Caco-2 (cell line): Measurements from ENCODE around the gene NUMBL. TPM values are rescaled to one million over a fixed set of nuclear protein-coding genes. Genes with fewer than 3 reads are reported as not detected.
"Not testable (repeated sequence)": the region's sequence is repeated elsewhere in the genome, so short reads cannot be mapped to it uniquely, and the experiment has no call there.

Source experiments
- BruUV-seq: library from RNA; stranded (reverse); fragments of 400-500 nt; replicated peaks from 2 replicates; lab custom pipeline; 2021; lab: Mats Ljungman, UMichigan
- CTCF ChIA-PET: fragments of 300-600 bp; sonication (Branson Sonifier 250); formaldehyde crosslinking; loops from one replicate; lab custom pipeline; 2022; ENCODE audit warnings: antibody characterized with exemption; lab: Charles Lee
- POLR2A ChIA-PET: fragments of 300-600 bp; sonication (Branson Sonifier 250); formaldehyde crosslinking; loops from one replicate; lab custom pipeline; 2022; ENCODE audit warnings: antibody characterized with exemption; lab: Charles Lee
- DNase-seq, 2 experiments: peaks; one replicate each; pipeline versions ENCODE4 v3.0.0 to v3.0.0-alpha.2; 2020 to 2022
- H3K27me3 ChIP-seq: replicated peaks from 2 replicates; pipeline ENCODE4 v1.6.0; 2011; ENCODE audit warnings: low read length; ENCODE audit not compliant: control insufficient read depth, insufficient read depth
- H3K36me3 ChIP-seq: 2 replicates; pipeline ENCODE4 v1.5.1; 2011; ENCODE audit warnings: low read length; ENCODE audit not compliant: control insufficient read depth, insufficient read depth
- H3K4me1 ChIP-seq: fragments of 250-450 bp; sonication (Bioruptor Pico); 2 replicates; pipeline ENCODE4 v1.5.1; 2020; ENCODE audit warnings: mild to moderate bottlenecking
- H3K4me3 ChIP-seq: 2 replicates; pipeline ENCODE4 v1.5.1; 2011; ENCODE audit warnings: low read depth, mild to moderate bottlenecking, control low read depth, low read length
- H3K9me3 ChIP-seq: fragments of 250-450 bp; sonication (Bioruptor Pico); 2 replicates; pipeline ENCODE4 v1.5.1; 2020; ENCODE audit warnings: mild to moderate bottlenecking, moderate library complexity
- H3K27ac Mint-ChIP-seq: one replicate; pipeline ENCODE4 v1.8.0; 2022; ENCODE audit warnings: mixed read lengths; ENCODE audit not compliant: unreplicated experiment
- H3K27me3 Mint-ChIP-seq: one replicate; pipeline ENCODE4 v1.8.0; 2022; ENCODE audit warnings: mixed read lengths; ENCODE audit not compliant: insufficient read depth, unreplicated experiment
- H3K36me3 Mint-ChIP-seq: one replicate; pipeline ENCODE4 v1.8.0; 2022; ENCODE audit warnings: mild to moderate bottlenecking, mixed read lengths; ENCODE audit not compliant: insufficient read depth, unreplicated experiment
- H3K4me1 Mint-ChIP-seq: one replicate; pipeline ENCODE4 v1.8.0; 2022; ENCODE audit warnings: low read depth, mixed read lengths; ENCODE audit not compliant: unreplicated experiment
- H3K4me3 Mint-ChIP-seq: one replicate; pipeline ENCODE4 v1.8.0; 2022; ENCODE audit warnings: mild to moderate bottlenecking, moderate library complexity, mixed read lengths; ENCODE audit not compliant: unreplicated experiment
- H3K9me3 Mint-ChIP-seq: one replicate; pipeline ENCODE4 v1.8.0; 2022; ENCODE audit warnings: mixed read lengths; ENCODE audit not compliant: unreplicated experiment
- CTCF ChIP-seq, 2 experiments: fragments of 200-600 bp in 1 of 2; IDR thresholded peaks; 1 replicate in 1 of 2; 2 replicates in 1 of 2; pipeline versions ENCODE4 v1.5.1 to v1.8.0; 2011 to 2022; ENCODE audit warnings: antibody characterized with exemption in 1 of 2, control low read depth in 1 of 2, inconsistent platforms in 1 of 2, low read depth in 1 of 2, low read length in 1 of 2, mild to moderate bottlenecking in 1 of 2, moderate library complexity in 1 of 2; ENCODE audit not compliant: insufficient read depth in 1 of 2, severe bottlenecking in 1 of 2, unreplicated experiment in 1 of 2
- intact Hi-C: fragments of 100-400 bp; cut with micrococcal nuclease; formaldehyde crosslinking; loops from one replicate; pipeline ENCODE4 v1.10.0; 2022; ENCODE audit not compliant: unreplicated experiment
- total RNA-seq: library from RNA; stranded (reverse); gene quantifications from 2 replicates; pipeline ENCODE4 v1.2.3, GENCODE V29; 2022

NUMBL gene
- total RNA-seq, 1 experiment from 2014 or later: 22.0 TPM

GRCh38 chr19:40626918-40627317, 63.5 kb downstream of the NUMBL start:
- no peaks in the 10 kb centered on the region; the same call in 1 of the 2 replicates for H3K36me3 ChIP-seq
- CTCF ChIA-PET: no interaction called here
- POLR2A ChIA-PET: no interaction called here
- H3K4me3 Mint-ChIP-seq: no peak overlapping the region
- BruUV-seq: no TSS peak
- H3K36me3 Mint-ChIP-seq: no peaks in the 10 kb centered on the region
- no peaks in the 10 kb centered on the region for H3K27me3 ChIP-seq
- H3K27me3 Mint-ChIP-seq: no peaks in the 10 kb centered on the region
- no peaks in the 10 kb centered on the region for H3K9me3 Mint-ChIP-seq
- H3K4me3 ChIP-seq: no peak overlapping the region
- DNase-seq: no peak
- H3K4me1 Mint-ChIP-seq: peaks cover 15% of the 10 kb centered on the region
- H3K4me1 ChIP-seq: peaks cover 11% of the 10 kb centered on the region; the same call in 1 of the 2 replicates
- intact Hi-C loops: no loop called here
- no peak for TF ChIP-seq CTCF (IDR thresholded peaks at IDR 0.05; ENCODE audit: insufficient read depth in 1 of 2, low read depth in 1 of 2, low read length in 1 of 2, severe bottlenecking in 1 of 2, unreplicated experiment in 1 of 2)
- H3K9me3 ChIP-seq: no peaks in the 10 kb centered on the region
- H3K27ac Mint-ChIP-seq: no peak overlapping the region

- intact Hi-C loops: no loop called here
- Mint-ChIP-seq H3K27ac (no peak overlapping the region), H3K4me1 (peaks cover 15% of the 10 kb centered on the region), H3K9me3 (no peaks in the 10 kb centered on the region), H3K4me3 (no peak overlapping the region), H3K27me3 (no peaks in the 10 kb centered on the region), H3K36me3 (no peaks in the 10 kb centered on the region)
- Histone ChIP-seq H3K27me3 (no peaks in the 10 kb centered on the region), H3K4me3 (no peak overlapping the region), H3K9me3 (no peaks in the 10 kb centered on the region), H3K36me3 (no peaks in the 10 kb centered on the region; the same call in 1 of the 2 replicates), H3K4me1 (peaks cover 11% of the 10 kb centered on the region; the same call in 1 of the 2 replicates)
- DNase-seq: no peak
- no TSS peak for BruUV-seq
- ChIA-PET POLR2A (no interaction called here), CTCF (no interaction called here)
- no peak for TF ChIP-seq CTCF (IDR thresholded peaks at IDR 0.05; ENCODE audit: insufficient read depth in 1 of 2, low read depth in 1 of 2, low read length in 1 of 2, severe bottlenecking in 1 of 2, unreplicated experiment in 1 of 2)
These were observed 64.9 kb downstream of the NUMBL start for GRCh38 chr19:40625406-40626120.

GRCh38 chr19:40624369-40625153, 65.9 kb downstream of the NUMBL start:
- POLR2A ChIA-PET, H3K4me3 ChIP-seq, H3K9me3 Mint-ChIP-seq, H3K9me3 ChIP-seq, H3K36me3 ChIP-seq, H3K27ac Mint-ChIP-seq, BruUV-seq, H3K27me3 Mint-ChIP-seq, H3K27me3 ChIP-seq, H3K36me3 Mint-ChIP-seq, intact Hi-C loops, DNase-seq: not testable (repeated sequence)
- peaks cover 15% of the 10 kb centered on the region for H3K4me1 Mint-ChIP-seq
- H3K4me3 Mint-ChIP-seq: peak overlapping the region; percentile 56
- CTCF ChIA-PET: interaction anchor here (0.7 kb wide), 1 partner anchor 21 kb away, joined by 3 read pairs; no protein-coding TSS in a partner anchor
- H3K4me1 ChIP-seq: peaks cover 11% of the 10 kb centered on the region; the same call in 1 of the 2 replicates
